ENCODE measurements around the gene OR10H1. TPM values are rescaled to one million over a fixed set of nuclear protein-coding genes. Genes with fewer than 3 reads are reported as not detected.
A peak's percentile ranks its signal among the peaks of the same experiment; 100 is the strongest.
"Not testable (repeated sequence)": the region's sequence is repeated elsewhere in the genome, so short reads cannot be mapped to it uniquely, and the experiment has no call there.

OR10H1 gene
- total and polyA plus RNA-seq, 9 of the 15 experiments (the other 6 are each of a cell fraction or from before 2014, with no cell fraction given): not detected

GRCh38 chr19:15776264-15776663 lies 39.2 kb downstream of the OR10H1 start (continued):
- no peak for TF ChIP-seq CREB3 (tag; conservative IDR thresholded peaks at IDR 0.05; ENCODE audit: low read depth)
- TF ChIP-seq CBFA2T3 (IDR thresholded peaks at IDR 0.05): no peak
- no peak for TF ChIP-seq IFI16 (CRISPR knock-in tag; IDR thresholded peaks at IDR 0.05)
- no peak for TF ChIP-seq SUPT5H (IDR thresholded peaks at IDR 0.05)

GRCh38 chr19:15775249-15775648 lies 40.2 kb downstream of the OR10H1 start:
- H3K4me3 ChIP-seq: no peak overlapping the region
- 0% methylated on average over 2 of the region's 2 CpGs for WGBS (ENCODE audit: insufficient coverage, low coverage, missing lambda C conversion rate)
- ChIA-PET POLR2A (interaction anchor here (0.7 kb wide), 1 partner anchor 9 kb away, joined by 3 read pairs; no protein-coding TSS in a partner anchor), CTCF (ENCODE audit: low intra/inter-chr PET ratio) (no interaction called here)
- TF ChIP-seq LEF1 (IDR thresholded peaks at IDR 0.05) (no peak), RBM25 (IDR thresholded peaks at IDR 0.05; ENCODE audit: low read depth, low read length, severe bottlenecking) (peak; percentile 37)
- H3K27me3 ChIP-seq (ENCODE audit: control insufficient read depth in 2 of 2, insufficient read depth in 2 of 2, low read length in 2 of 2): peaks cover 0 to 3% of the 10 kb centered on the region in 2 experiments; a peak in 2 of 5 replicates
- no TSS peak for BruUV-seq (replicated peaks)
- no peak overlapping the region for H2AFZ ChIP-seq (ENCODE audit: low read depth, low read length)
- no peak overlapping the region for H3K27ac ChIP-seq (ENCODE audit: extremely low read depth, low read depth, low read length)
- no peaks in the 10 kb centered on the region for H3K4me1 ChIP-seq (replicated peaks in 1 of 2; ENCODE audit: control insufficient read depth in 2 of 2, insufficient read depth in 2 of 2, low read length in 2 of 2)
- no peaks in the 10 kb centered on the region for H3K9me1 ChIP-seq (ENCODE audit: control insufficient read depth, insufficient read depth, low read length)
- no peak overlapping the region for H3K9ac ChIP-seq (ENCODE audit: insufficient read depth in 1 of 2, low read depth in 2 of 2, low read length in 2 of 2)
- H4K20me1 ChIP-seq (replicated peaks; ENCODE audit: control insufficient read depth, insufficient read depth, low read length): no peaks in the 10 kb centered on the region
- ATAC-seq: no peak
- intact Hi-C loops (cut with micrococcal nuclease) (no loop called here), in situ Hi-C loops (cut with MboI) (loop anchor here (5.0 kb wide), 1 partner anchor 98 kb away; no protein-coding TSS in a partner anchor)
- no peak overlapping the region for H3K4me2 ChIP-seq (ENCODE audit: insufficient read depth, low read length)
- H3K79me2 ChIP-seq (ENCODE audit: control insufficient read depth, insufficient read depth, low read length): no peaks in the 10 kb centered on the region
- FAIRE-seq: no peak
- no peaks in the 10 kb centered on the region for H3K36me3 ChIP-seq (ENCODE audit: control insufficient read depth, insufficient read depth, low read length)
- no peaks in the 10 kb centered on the region for H3K9me3 ChIP-seq (replicated peaks; ENCODE audit: control insufficient read depth, insufficient read depth, low read depth, low read length)
- DNase-seq (ENCODE audit: extremely low read depth in 1 of 4, low spot score in 3 of 4): no peak

- H3K9me1 ChIP-seq (ENCODE audit: control insufficient read depth, insufficient read depth, low read length); FAIRE-seq; H2AFZ ChIP-seq (ENCODE audit: low read depth, low read length); H3K27me3 ChIP-seq (ENCODE audit: control insufficient read depth in 2 of 2, insufficient read depth in 2 of 2, low read length in 2 of 2); H3K27ac ChIP-seq (ENCODE audit: extremely low read depth, low read depth, low read length); ATAC-seq; in situ Hi-C loops (cut with MboI); H3K4me2 ChIP-seq (ENCODE audit: insufficient read depth, low read length); H3K4me1 ChIP-seq (replicated peaks in 1 of 2; ENCODE audit: control insufficient read depth in 2 of 2, insufficient read depth in 2 of 2, low read length in 2 of 2); H3K9me3 ChIP-seq (replicated peaks; ENCODE audit: control insufficient read depth, insufficient read depth, low read depth, low read length); DNase-seq (ENCODE audit: extremely low read depth in 1 of 4, low spot score in 3 of 4); H4K20me1 ChIP-seq (replicated peaks; ENCODE audit: control insufficient read depth, insufficient read depth, low read length); H3K9ac ChIP-seq (ENCODE audit: insufficient read depth in 1 of 2, low read depth in 2 of 2, low read length in 2 of 2); CTCF ChIA-PET (ENCODE audit: low intra/inter-chr PET ratio); H3K36me3 ChIP-seq (ENCODE audit: control insufficient read depth, insufficient read depth, low read length); BruUV-seq (replicated peaks); intact Hi-C loops (cut with micrococcal nuclease); POLR2A ChIA-PET; H3K79me2 ChIP-seq (ENCODE audit: control insufficient read depth, insufficient read depth, low read length); H3K4me3 ChIP-seq: not testable (repeated sequence)
- WGBS (ENCODE audit: insufficient coverage, low coverage, missing lambda C conversion rate): 0% methylated on average over 2 of the region's 3 CpGs
Measured at GRCh38 chr19:15774159-15774558, 41.3 kb downstream of the OR10H1 start.
